NB4 (cell line): Measurements from ENCODE around the gene IL36B.

ENCODE experiments used
- CTCF ChIP-seq: IDR thresholded peaks from one replicate; pipeline ENCODE4 v1.5.1; 2012; ENCODE audit warnings: low read depth, low read length
- MAX ChIP-seq: IDR thresholded peaks from 2 replicates; pipeline ENCODE4 v1.6.1; 2011; ENCODE audit warnings: low read depth, low read length
- POLR2A ChIP-seq: IDR thresholded peaks from 2 replicates; pipeline ENCODE4 v1.6.1; 2011; ENCODE audit warnings: mild to moderate bottlenecking; ENCODE audit not compliant: insufficient read length; ENCODE audit errors: extremely low read depth

- no peak for TF ChIP-seq CTCF
- no peak for TF ChIP-seq POLR2A
- no peak for TF ChIP-seq MAX
Measured at GRCh38 chr2:113010088-113010487, 42.6 kb downstream of the IL36B start.
